Activated CD4-positive, alpha-beta T cell treated with anti-CD3 and anti-CD28 coated beads, Interleukin-2, amount 10 ng/mL, durations not matched to agents 7 days and 5 days (primary cell): ENCODE results near the gene LUC7L. TPM values are rescaled to one million over a fixed set of nuclear protein-coding genes. Genes with fewer than 3 reads are reported as not detected.

Source experiments
- CTCF ChIA-PET: fragments of 350-600 bp; sonication (Branson Sonifier 250); formaldehyde crosslinking; loops from one replicate; lab custom pipeline; 2021; ENCODE audit warnings: antibody characterized with exemption; lab: Charles Lee
- POLR2A ChIA-PET: fragments of 350-600 bp; sonication (Branson Sonifier 250); formaldehyde crosslinking; loops from one replicate; lab custom pipeline; 2021; ENCODE audit warnings: antibody characterized with exemption; lab: Charles Lee
- DNase-seq: peaks from one replicate; pipeline ENCODE4 v3.0.0-alpha.2; 2020
- H3K27ac Mint-ChIP-seq: one replicate; pipeline ENCODE4 v1.8.0; 2021; ENCODE audit warnings: mild to moderate bottlenecking, moderate library complexity, mixed read lengths
- H3K27me3 Mint-ChIP-seq: one replicate; pipeline ENCODE4 v1.8.0; 2021; ENCODE audit warnings: mixed read lengths
- H3K36me3 Mint-ChIP-seq: one replicate; pipeline ENCODE4 v1.8.0; 2021; ENCODE audit warnings: low read depth, mixed read lengths
- H3K4me1 Mint-ChIP-seq: one replicate; pipeline ENCODE4 v1.8.0; 2021; ENCODE audit warnings: mixed read lengths
- H3K4me3 Mint-ChIP-seq: one replicate; pipeline ENCODE4 v1.8.0; 2021; ENCODE audit warnings: mild to moderate bottlenecking, moderate library complexity, mixed read lengths
- H3K9me3 Mint-ChIP-seq: one replicate; pipeline ENCODE4 v1.8.0; 2021; ENCODE audit warnings: mixed read lengths
- total RNA-seq, 2 experiments: library from RNA; stranded (reverse); gene quantifications; one replicate each; pipeline ENCODE4 v1.2.3, GENCODE V29; 2021

The LUC7L gene
- total RNA-seq, 2 experiments from 2014 or later, result 52.6 to 53.7 TPM

DNA sequence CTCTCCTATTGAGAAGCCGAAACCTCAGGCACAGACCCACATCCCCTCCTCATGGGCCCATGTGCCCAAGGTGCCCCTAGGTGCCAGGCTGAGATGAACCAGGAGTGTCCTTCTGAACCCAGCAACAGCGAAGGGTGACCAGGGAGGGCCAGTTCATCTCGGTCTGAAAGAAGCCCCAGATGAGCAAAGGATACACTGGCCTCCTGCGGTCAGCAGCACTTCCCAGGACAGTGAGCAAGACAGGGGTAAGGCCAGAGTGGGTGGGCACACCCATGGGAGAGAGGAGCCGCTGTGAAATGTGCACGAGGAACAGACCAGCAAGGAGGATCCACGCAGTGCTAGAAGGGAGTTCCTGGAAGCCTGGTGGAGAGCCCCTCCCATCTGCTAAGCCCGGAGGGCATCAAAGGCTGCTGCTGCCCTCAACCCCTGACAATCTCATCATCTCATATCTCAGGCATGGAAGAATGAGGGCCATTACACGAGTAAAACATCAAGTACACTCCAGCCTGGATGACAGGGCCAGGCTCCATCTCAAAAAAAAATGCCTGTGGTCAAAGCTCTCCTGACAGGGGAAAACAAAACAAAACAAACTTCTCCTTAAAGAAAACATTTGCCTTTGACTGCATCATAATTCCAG, 80.1 kb downstream of the LUC7L start:
- Mint-ChIP-seq H3K9me3 (no peaks in the 10 kb centered on the region), H3K4me1 (no peaks in the 10 kb centered on the region), H3K36me3 (no peaks in the 10 kb centered on the region), H3K4me3 (no peak overlapping the region), H3K27ac (no peak overlapping the region), H3K27me3 (peaks cover 25% of the 10 kb centered on the region)
- DNase-seq, result no peak
- CTCF ChIA-PET, result interaction anchor here (0.7 to 1.8 kb wide), 2 partner anchors 31 to 52 kb away, joined by 4 read pairs; no protein-coding TSS in a partner anchor
- POLR2A ChIA-PET, result no interaction called here

DNA sequence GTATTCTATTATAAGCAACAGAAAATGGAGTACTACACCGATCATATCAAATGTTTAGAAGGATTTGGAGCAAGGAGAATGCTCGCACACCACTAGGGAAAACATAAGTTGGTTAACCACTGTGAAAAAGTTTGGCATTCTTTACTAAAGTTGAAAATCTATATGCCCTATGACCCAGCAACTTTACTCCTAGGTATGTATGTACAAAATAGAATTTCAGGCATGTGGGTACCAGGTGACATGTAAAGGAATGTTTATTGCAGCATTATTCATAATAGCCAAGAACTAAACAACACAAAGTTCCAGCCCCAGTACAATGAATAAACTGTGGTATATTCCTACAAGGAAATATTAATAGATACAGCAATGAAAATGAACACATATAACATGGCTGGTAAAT, 82.6 kb downstream of the LUC7L start:
- no peaks in the 10 kb centered on the region for H3K9me3 Mint-ChIP-seq
- H3K27ac Mint-ChIP-seq, result no peak overlapping the region
- H3K36me3 Mint-ChIP-seq, result no peaks in the 10 kb centered on the region
- ChIA-PET POLR2A (no interaction called here), CTCF (interaction anchor here (0.6 kb wide), 1 partner anchor 195 kb away, joined by 3 read pairs; no protein-coding TSS in a partner anchor)
- no peak for DNase-seq
- H3K4me1 Mint-ChIP-seq, result no peaks in the 10 kb centered on the region
- H3K27me3 Mint-ChIP-seq, result peaks cover 23% of the 10 kb centered on the region
- no peak overlapping the region for H3K4me3 Mint-ChIP-seq

DNA sequence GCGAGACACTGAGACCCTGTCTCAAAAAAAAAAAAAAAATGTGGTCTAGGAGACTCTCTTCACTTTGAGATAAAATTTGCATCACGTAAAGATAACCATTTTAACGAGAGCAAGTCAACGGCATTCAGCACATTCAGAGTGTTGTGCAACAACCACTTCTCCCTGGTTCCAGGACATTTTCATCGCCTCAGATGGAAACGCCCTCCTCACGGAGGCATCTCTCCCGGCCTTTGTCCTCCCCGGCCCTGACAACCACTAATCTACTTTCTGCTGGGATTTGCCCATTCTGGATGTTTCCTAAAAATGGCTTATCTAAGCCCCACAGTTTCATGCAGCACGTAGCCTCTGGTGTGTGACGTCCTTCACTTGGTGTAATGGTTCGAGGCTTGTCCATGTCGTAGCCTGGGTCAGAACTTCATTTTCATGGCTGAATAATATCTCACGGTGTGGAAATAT, 84.4 kb downstream of the LUC7L start:
- no peaks in the 10 kb centered on the region for H3K36me3 Mint-ChIP-seq
- no peak overlapping the region for H3K4me3 Mint-ChIP-seq
- no peak for DNase-seq
- no peaks in the 10 kb centered on the region for H3K4me1 Mint-ChIP-seq
- H3K9me3 Mint-ChIP-seq, result no peaks in the 10 kb centered on the region
- CTCF ChIA-PET, result no interaction called here
- peaks cover 23% of the 10 kb centered on the region for H3K27me3 Mint-ChIP-seq
- POLR2A ChIA-PET, result no interaction called here
- H3K27ac Mint-ChIP-seq, result no peak overlapping the region

DNA sequence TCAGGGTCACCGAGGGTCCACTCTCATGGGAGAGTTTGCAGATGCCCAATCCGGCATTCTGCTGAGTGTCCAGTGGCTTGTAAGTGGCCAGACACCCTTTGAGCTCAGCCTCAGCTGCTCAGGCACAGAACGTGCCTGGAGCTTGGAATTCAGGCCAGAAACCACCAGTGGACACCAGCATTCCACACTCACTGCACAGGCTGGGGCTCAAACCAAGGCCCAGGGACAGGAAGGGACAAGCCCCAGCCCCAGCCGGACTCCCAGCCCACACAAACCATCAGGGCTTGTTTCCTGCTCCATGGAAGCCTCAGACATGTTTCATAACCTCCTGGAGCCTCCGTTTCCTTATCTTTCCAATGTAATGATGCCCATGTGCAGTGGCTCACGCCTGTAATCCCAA, 85.8 kb downstream of the LUC7L start:
- no peak overlapping the region for H3K27ac Mint-ChIP-seq
- ChIA-PET CTCF (no interaction called here), POLR2A (no interaction called here)

GRCh38 chr16:143047-143446, 86.2 kb downstream of the LUC7L start:
- no peaks in the 10 kb centered on the region for H3K36me3 Mint-ChIP-seq
- H3K27me3 Mint-ChIP-seq, result peaks cover 14% of the 10 kb centered on the region
- H3K27ac Mint-ChIP-seq, result no peak overlapping the region
- H3K4me1 Mint-ChIP-seq, result peaks cover 2% of the 10 kb centered on the region
- DNase-seq, result no peak
- H3K4me3 Mint-ChIP-seq, result no peak overlapping the region
- no peaks in the 10 kb centered on the region for H3K9me3 Mint-ChIP-seq
- ChIA-PET CTCF (interaction anchor here (1.4 kb wide), 1 partner anchor 36 kb away, joined by 7 read pairs; no protein-coding TSS in a partner anchor), POLR2A (no interaction called here)

More for the DNA sequence above, 85.8 kb downstream of the LUC7L start:
- DNase-seq, result no peak
- H3K4me3 Mint-ChIP-seq, result no peak overlapping the region
- peaks cover 14% of the 10 kb centered on the region for H3K27me3 Mint-ChIP-seq
- H3K36me3 Mint-ChIP-seq, result no peaks in the 10 kb centered on the region
- peaks cover 2% of the 10 kb centered on the region for H3K4me1 Mint-ChIP-seq
- H3K9me3 Mint-ChIP-seq, result no peaks in the 10 kb centered on the region

DNA sequence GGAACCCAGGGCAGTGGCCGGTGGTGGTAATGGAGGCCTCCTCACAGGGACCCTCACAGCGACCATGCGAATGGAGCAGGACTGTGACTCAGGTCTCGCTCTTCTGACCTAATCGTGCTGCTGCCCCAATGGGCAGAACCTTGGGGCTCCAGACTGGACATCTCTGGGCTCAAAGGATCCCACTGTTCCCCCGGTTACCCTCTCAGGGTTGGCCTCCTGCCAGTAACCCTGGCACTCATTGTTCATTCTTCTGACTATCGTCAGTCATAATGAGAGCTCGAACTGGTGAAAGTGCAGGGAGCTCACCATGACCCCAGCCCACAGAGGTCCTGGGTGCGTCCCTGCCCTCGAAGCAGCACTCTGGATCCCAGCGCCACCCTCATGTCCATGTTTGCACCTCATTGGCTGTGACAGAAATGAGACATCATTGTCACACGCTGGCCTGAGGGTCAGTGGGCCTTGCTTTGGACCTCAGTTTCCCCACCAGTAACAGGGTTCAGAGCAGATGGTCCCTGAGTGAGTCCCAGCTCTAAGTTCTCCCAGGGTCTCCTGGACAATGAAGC, 86.8 kb downstream of the LUC7L start:
- Mint-ChIP-seq H3K27me3 (peaks cover 14% of the 10 kb centered on the region), H3K36me3 (no peaks in the 10 kb centered on the region), H3K4me1 (peaks cover 4% of the 10 kb centered on the region), H3K4me3 (no peak overlapping the region), H3K9me3 (no peaks in the 10 kb centered on the region), H3K27ac (no peak overlapping the region)
- ChIA-PET POLR2A (no interaction called here), CTCF (interaction anchor here (1.4 kb wide), 1 partner anchor 36 kb away, joined by 7 read pairs; no protein-coding TSS in a partner anchor)
- no peak for DNase-seq

DNA sequence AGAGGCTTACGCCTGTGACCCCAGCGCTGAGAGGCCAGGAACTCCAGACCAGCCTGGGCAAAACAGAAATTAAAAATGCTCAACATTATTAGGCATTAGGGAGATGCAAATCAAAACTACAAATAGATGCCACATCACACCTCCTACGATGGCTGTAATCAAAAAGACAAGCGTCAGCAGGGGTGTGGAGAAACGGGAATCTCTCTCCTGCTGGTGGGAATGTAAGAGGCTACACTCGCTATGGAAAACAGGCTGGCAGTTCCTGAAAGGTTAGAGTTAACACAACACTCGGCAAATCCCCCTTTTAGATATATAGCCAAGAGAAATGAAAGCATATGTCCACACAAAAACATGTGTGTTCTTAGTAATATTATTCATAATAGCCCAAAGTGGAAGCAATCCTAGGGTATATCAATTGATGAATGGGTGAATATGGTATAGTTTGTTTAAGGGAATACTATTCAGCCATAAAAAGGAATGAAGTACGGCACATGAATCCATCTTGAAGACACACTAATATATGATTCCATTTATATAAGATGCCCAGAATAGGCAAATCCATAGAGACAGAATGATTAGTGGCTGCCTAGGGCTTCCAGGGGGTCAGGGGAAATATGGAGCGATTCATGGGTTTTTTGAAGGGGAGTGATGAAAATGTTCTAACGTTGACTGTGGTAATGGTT, 88.9 kb downstream of the LUC7L start:
- no peak for DNase-seq
- peaks cover 14% of the 10 kb centered on the region for H3K27me3 Mint-ChIP-seq
- peaks cover 15% of the 10 kb centered on the region for H3K4me1 Mint-ChIP-seq
- ChIA-PET POLR2A (no interaction called here), CTCF (interaction anchor here (1.4 kb wide), 1 partner anchor 44 kb away, joined by 5 read pairs; no protein-coding TSS in a partner anchor)
- peak overlapping the region; percentile 95 for H3K4me3 Mint-ChIP-seq
- H3K9me3 Mint-ChIP-seq, result no peaks in the 10 kb centered on the region
- peak overlapping the region; percentile 68 for H3K27ac Mint-ChIP-seq
- peaks cover 4% of the 10 kb centered on the region for H3K36me3 Mint-ChIP-seq

Other genes starting within 250 kb of the LUC7L start
- 10 to 100 TPM; 31.5 to 35.8 TPM for gene POLR3K, start 175.8 kb downstream of the LUC7L start, total RNA-seq
- 10 to 100 TPM; 41.1 to 45.6 TPM for gene SNRNP25, start 175.6 kb downstream of the LUC7L start, total RNA-seq
- gene RHBDF1, start 156.8 kb downstream of the LUC7L start, total RNA-seq, result under 1 TPM in 1 of 2 experiments, not detected in 1; 0.10 TPM
- 10 to 100 TPM; 47.2 to 52.6 TPM for gene MPG, start 151.2 kb downstream of the LUC7L start, total RNA-seq
- gene NPRL3, start 90.8 kb downstream of the LUC7L start, total RNA-seq, result 10 to 100 TPM; 37.7 to 38.9 TPM
- gene HBZ, start 76.8 kb downstream of the LUC7L start, total RNA-seq, result not detected
- not detected for gene HBM, start 63.5 kb downstream of the LUC7L start, total RNA-seq
- under 1 TPM in 1 of 2 experiments, not detected in 1; 0.40 TPM for gene HBA2, start 56.6 kb downstream of the LUC7L start, total RNA-seq
- not detected for gene HBA1, start 52.8 kb downstream of the LUC7L start, total RNA-seq
- not detected for gene HBQ1, start 49.0 kb downstream of the LUC7L start, total RNA-seq
- 10 to 100 TPM; 16.0 to 19.6 TPM for gene FAM234A, start 5.4 kb upstream of the LUC7L start, total RNA-seq
- gene RGS11, start 46.5 kb upstream of the LUC7L start, total RNA-seq, result not detected
- not detected for gene ARHGDIG, start 51.1 kb upstream of the LUC7L start, total RNA-seq
- not detected for gene PDIA2, start 53.7 kb upstream of the LUC7L start, total RNA-seq
- 10 to 100 TPM; 25.5 to 30.6 TPM for gene AXIN1, start 123.3 kb upstream of the LUC7L start, total RNA-seq
- gene MRPL28, start 141.1 kb upstream of the LUC7L start, total RNA-seq, result 10 to 100 TPM; 78.4 to 80.0 TPM
- 10 to 100 TPM; 85.2 to 99.2 TPM for gene PGAP6, start 152.5 kb upstream of the LUC7L start, total RNA-seq
- 10 to 100 TPM; 27.0 to 30.9 TPM for gene NME4, start 167.8 kb upstream of the LUC7L start, total RNA-seq
- 1 to 10 TPM; 5.3 to 6.9 TPM for gene DECR2, start 172.4 kb upstream of the LUC7L start, total RNA-seq
- 10 to 100 TPM; 22.7 to 26.0 TPM for gene RAB11FIP3, start 196.2 kb upstream of the LUC7L start, total RNA-seq